Gastrocnemius medialis (tissue), 4 donors: ENCODE measurements around the gene TFCP2L1.

Experiments
- POLR2A ChIP-seq, 2 donors: fragments of 450-650 bp; IDR thresholded peaks; one replicate each; pipeline ENCODE4 v1.6.1; 2017; ENCODE audit warnings: antibody characterized with exemption in 2 of 2, mild to moderate bottlenecking in 2 of 2, moderate library complexity in 2 of 2
- TF ChIP-seq, protein P1 (sequence below), 5 experiments: fragments of 450-650 bp in 3 of 5; fragments of 200-600 bp in 2 of 5; sonication (generic) in 2 of 5; IDR thresholded peaks in 4 of 5; conservative IDR thresholded peaks in 1 of 5; 1 replicate in 4 of 5; 2 replicates in 1 of 5; pipeline ENCODE4 v1.5.1; 2016 to 2019; ENCODE audit warnings: antibody characterized with exemption in 5 of 5, mild to moderate bottlenecking in 3 of 5, moderate library complexity in 3 of 5

DNA sequence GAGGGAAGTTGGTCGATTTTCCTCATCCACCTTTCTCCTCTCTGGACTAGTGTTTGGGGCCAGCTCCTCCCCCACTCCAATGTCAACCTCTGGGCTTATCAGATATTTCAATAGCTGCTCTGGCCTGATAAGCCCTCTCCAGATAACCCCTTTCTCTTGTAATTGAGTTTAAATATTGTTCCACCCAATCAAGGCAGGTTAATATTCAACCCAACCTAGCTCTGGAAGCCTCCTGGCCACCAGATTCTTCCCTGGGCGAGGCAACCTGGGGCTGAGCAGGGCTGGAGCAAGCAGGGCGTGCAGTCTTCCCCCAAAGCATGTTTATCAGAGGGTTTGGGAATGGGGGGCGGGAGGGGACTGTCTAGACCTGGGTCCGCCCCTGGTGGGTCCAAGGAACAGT, 73.8 kb downstream of the TFCP2L1 start:
- TF ChIP-seq, protein P1, sequence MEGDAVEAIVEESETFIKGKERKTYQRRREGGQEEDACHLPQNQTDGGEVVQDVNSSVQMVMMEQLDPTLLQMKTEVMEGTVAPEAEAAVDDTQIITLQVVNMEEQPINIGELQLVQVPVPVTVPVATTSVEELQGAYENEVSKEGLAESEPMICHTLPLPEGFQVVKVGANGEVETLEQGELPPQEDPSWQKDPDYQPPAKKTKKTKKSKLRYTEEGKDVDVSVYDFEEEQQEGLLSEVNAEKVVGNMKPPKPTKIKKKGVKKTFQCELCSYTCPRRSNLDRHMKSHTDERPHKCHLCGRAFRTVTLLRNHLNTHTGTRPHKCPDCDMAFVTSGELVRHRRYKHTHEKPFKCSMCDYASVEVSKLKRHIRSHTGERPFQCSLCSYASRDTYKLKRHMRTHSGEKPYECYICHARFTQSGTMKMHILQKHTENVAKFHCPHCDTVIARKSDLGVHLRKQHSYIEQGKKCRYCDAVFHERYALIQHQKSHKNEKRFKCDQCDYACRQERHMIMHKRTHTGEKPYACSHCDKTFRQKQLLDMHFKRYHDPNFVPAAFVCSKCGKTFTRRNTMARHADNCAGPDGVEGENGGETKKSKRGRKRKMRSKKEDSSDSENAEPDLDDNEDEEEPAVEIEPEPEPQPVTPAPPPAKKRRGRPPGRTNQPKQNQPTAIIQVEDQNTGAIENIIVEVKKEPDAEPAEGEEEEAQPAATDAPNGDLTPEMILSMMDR (IDR thresholded peaks at IDR 0.05 in 4 of 5, conservative IDR thresholded peaks at IDR 0.05 in 1 of 5), result no peak
- no peak for TF ChIP-seq POLR2A (IDR thresholded peaks at IDR 0.05)
